ENCODE measurements around the gene RNF17.

Gene RNF17

DNA sequence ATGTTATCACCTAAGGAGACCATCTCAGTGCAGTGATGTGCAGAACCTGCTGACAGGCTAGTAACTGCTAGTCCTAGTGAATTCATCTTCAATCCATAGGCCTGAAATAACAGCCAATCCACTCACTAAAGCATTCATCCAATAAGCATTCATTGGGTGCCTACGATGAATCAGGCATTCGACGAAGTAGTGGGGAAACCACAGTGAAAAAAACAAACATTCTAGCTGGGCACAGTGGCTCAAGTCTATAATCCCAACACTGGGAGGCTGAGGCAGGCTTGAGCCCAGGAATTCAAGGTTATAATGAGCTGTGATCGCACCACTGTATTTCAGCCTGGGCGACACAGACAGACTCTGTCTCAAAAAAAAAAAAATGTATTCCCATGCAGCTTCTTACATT lies 135.6 kb downstream of the RNF17 start:
- no peak for DNase-seq (ENCODE audit: low spot score)

DNA sequence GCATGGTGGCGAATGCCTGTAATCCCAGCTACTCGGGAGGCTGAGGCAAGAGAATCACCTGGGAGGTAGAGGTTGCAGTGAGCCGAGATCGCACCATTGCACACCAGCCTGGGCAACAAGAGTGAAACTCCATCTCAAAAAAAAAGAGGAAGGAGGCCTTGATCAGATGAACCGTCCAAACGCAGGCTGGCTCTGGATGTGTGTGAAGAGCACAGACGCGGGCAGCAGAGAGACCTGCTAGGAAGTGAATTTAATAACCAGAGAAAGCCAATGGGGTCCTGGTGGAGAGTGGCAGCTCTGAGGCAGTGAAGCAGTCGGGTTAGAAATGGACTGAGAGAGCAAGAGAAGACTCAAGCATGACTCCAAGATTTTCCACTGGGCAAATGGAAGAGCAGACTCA lies 136.5 kb downstream of the RNF17 start:
- DNase-seq (ENCODE audit: low spot score) = no peak

DNA sequence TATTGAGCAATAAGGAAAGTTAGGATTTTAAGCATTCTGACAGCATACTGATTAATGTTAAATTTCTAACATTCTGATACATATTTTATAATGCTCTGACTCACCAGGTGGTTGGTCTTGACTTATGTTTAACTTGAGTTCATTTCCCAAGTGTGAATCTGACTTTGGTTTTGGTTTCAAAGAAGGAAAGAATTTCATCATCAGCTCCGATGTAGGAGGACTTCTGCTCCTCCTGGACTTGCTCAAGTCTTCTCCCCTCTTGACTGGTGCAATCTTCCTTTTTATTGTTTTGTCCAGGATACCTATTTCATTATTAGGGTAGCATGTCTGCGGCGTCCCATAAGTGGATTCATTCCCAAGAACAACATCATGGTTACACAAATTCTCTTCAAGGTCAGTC lies 141.3 kb downstream of the RNF17 start:
- DNase-seq (ENCODE audit: low spot score) = no peak

DNA sequence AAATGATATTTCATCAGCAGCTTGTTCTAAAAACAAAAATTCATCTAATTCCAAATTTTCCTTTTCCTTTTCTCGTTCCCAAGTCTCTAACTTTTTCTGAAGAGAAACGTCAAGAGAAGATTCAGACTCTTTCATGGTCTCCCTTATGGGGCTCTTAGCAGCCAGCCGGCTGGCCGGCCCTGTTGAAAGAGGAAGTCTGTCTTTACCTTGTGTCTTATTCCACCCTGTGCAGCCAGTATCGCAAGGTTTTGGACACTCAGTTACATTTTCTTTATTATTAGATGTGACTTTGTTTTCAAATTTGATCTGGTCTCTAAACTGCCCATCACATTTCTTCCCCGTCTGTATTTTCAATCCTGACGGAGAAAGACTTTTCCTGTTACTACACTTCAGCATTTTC lies 142.3 kb downstream of the RNF17 start:
- DNase-seq (ENCODE audit: low spot score) = no peak

DNA sequence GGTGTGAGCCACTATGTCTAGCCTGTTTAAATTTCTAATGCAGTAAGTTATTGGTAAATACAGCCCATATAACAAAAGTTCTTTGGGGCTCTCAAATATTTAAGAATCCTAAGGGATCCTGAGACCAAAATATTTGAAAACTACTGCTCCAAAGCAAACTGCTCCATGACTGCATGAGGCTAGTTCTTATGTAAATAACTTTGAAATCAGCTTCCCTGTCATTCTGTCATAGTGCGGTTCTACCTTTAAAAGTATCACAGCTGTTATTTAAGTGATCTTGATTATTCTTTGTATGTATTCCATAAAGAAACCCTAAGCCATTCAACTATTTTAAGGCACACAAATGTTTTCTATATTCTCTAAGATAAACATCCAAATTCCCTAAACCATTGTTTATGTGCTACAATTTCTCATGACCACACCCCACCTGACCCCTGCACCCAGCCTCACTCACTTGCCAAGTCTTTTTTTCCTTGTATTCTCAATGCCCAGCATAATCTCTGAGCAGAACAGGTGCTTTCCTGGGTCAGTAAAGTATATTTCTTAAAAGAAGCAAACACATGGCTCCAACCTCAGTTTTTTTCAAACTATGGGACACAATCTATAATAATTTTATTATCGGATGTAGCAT lies 146.6 kb downstream of the RNF17 start:
- no peak for DNase-seq (ENCODE audit: low spot score)

DNA sequence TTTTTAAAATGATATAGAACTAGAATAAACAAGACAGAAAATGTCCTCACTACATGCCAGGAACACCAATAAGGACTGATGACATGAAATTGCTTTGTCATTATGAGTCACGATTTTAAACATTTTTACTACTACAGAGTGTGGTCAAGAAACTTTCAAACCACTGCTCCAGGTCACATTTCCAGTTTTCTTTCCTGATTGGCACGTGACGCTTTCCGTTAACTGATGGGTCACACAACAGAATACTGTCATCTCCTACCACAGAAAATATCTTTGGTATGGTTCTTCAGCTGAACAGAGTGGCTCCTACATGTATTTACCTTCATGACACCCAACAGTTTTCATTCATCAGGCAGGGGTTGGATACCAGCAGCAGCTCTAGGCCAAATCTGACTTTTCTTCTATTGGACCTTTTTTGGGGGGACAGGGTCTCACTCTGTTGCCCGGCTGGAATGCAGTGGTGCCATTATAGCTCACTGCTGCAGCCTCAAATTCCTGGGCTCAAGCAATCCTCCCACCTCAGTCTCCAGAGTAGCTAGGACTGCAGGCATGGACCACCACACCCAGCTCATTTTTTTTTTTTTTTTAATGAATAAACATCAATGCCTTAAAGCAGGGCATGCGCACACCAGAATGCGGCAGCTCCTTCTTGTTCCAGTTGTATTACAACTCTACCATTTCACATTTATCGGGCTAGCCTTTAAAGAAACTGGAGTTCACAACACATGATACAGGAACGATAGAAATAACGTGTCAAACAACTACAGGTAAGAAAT lies 147.4 kb downstream of the RNF17 start:
- peak; percentile 60 for DNase-seq (ENCODE audit: low spot score)

DNA sequence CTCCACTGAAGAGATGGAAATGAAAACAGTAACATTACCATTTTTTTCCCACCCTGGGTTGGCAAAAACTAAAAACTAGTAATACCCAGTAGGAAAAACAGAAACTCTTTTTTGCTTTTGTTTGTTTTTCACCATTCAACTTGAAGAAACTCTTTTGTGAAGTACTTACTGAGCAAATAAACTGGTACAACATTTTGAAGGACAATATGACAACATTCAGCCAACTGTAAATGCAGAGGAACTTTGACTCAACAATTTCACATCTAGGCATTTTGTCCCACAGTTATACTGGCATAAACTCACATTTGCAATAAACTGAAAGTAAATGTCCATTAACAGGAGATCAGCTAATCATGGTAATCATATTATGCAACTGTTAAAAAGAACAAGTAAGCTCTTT lies 152.5 kb downstream of the RNF17 start:
- DNase-seq (ENCODE audit: low spot score) = no peak

DNA sequence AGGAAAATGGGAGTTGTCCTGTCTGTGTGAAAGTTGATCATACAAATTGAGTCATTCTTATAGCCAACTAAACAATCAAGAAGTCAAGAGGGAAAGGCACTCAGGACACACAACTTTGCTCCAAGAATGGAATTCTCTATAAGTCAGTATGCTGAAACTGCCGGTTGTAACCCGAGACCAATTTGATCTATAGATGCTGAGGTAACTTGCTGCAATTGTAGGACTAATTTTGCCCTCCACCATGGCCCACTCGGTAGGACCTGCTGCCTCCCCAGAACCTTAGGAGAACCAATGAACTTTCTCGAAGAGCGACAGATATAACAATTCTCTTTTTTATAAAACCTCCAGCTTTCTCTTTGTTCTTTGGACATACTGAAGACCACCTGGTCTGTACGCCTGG lies 157.0 kb downstream of the RNF17 start:
- no peak for DNase-seq (ENCODE audit: low spot score)

DNA sequence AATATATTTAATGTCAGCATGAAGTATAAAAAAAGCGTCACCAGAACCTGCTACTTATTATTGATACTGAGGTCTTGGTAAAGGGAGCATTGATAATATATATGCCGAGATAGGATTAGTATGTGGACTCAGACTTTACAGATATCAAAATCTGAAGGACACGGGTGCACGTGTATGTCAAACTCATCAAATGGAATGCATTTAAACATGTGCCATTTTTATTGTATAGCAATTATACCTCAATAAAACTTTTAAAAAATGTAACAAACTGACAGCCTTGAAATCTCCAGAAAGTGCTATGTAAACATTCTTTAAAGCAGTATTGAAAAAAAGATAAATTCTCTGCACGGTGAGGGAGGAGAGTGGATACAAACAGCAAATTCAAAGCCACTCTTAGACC lies 157.9 kb downstream of the RNF17 start:
- no peak for DNase-seq (ENCODE audit: low spot score)

DNA sequence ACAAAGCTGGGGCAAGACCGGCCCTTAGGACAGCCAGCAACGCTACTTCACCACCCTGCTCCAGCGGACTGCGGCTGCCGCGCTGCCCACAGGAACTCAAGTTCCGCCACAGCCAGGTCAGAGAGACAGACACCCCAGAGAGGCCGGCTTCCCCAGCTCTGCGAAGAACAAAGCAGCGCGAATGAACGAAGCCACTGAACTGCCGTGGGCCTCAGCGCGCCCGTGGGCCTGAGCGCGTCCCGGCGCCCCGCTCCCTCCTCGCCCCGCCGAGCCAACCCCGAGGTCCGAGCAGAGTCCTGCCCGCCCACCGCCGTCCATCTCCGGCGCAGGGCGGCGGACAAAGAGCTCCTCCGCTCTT lies 158.4 kb downstream of the RNF17 start:
- peak; percentile 9 for DNase-seq (ENCODE audit: low spot score)

DNA sequence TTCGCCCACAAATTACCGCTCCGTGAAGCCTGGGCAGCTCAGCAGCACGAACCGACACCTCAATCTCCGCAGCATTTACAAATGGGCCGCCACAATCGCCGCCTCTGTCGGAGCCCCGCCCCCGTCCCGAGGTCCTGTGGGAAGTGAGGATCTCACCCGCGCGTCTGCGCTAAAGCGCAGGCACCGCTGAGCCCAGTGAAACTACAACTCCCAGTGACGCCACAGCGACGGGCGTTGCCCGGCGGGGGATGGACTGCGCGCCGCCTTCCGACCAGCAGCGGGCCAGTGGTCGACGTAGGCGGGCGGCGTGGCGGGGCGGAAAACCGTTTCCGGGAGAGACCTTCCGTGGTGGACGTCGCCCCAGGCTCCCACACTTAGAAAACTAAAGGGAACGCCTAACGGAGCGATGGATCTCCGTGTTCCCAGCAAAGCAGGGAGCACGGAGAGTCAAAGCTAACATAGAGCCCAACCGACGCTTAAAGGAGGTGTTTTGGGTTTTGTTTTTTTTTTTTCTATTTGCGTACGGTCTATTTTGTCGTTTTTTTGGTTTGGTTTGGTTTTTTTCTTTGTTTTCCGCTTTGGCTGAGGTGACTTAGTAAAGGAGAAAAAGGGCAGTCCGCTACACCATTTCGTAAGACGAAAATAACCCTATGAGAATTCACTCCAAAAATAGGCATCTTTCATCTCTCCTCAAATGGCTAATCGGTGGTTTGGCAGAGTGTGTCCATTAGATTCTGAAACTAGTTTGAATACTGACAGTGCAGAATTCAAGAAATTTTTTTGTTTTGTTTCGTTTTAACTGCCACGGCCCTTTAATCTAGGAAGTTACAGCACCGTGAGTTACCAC lies 159.0 kb downstream of the RNF17 start:
- DNase-seq (ENCODE audit: low spot score) = peak; percentile 98

DNA sequence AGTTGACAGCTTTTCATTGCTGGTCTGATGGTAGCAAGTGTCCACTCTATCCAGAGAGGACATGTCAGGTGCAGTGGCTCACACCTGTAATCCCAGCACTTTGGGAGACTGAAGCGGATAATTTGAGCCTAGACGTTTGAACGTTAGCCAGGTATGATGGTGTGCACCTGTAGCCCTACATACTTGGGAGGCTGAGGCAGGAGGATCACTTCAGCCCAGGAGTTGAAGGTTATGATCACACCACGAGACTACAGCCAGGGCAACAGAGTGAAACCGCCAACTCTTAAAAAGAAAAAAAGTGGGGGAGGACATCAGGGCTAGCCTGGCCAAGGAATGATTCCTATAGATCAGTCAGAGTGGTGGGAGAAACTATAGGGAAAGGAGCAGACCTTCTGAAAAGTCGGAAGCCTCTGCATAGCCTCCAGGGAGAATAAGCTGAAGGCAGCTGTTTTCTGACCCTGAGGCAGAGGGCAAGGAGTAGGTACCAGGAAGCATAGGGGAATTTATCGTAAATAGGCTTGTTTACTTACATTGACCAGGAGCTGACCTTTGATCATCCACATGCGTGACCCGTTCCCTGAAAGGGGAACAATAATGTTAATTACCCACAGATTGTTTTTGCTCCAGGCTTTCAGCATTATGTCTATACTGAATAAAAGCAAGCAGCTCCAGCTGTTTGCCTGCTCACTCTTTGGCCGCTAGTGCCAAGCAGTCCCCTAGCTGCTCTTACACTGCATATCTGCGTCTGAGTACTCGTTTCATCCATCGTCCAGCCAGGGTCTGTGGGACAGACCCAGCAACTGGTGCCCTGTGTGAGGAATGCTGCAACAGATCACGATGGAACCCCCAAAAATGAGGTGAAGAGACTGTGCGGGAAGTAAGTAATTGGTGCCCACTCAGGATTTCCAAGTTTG lies 161.6 kb downstream of the RNF17 start:
- no peak for DNase-seq (ENCODE audit: low spot score)

DNA sequence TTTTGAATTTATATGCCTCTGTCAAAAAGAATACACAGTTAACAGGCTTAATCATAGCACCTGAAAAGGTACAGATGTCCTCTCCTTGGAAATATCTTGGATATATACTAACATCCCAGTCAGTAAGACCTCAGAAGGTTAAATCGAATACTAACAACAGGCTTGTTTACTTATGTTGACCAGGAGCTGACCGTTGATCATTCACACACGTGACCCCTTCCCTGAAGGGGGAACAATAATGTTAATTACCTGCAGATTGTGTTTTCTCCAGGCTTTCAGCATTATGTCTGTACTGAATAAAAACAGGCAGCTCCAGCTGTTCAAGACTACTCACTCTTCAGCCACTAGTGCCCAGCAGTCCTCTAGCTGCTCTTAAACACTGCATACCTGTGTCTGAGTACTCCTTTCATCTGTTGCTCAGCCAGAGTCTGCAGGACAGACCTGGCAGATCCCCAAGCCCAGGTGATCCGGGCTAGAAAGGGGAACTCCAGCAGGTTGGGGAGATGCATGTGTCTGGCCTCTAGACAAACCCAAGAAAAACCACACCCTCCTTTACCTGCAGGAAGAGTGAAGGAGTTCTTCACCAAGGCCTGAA lies 163.9 kb downstream of the RNF17 start:
- no peak for DNase-seq (ENCODE audit: low spot score)

DNA sequence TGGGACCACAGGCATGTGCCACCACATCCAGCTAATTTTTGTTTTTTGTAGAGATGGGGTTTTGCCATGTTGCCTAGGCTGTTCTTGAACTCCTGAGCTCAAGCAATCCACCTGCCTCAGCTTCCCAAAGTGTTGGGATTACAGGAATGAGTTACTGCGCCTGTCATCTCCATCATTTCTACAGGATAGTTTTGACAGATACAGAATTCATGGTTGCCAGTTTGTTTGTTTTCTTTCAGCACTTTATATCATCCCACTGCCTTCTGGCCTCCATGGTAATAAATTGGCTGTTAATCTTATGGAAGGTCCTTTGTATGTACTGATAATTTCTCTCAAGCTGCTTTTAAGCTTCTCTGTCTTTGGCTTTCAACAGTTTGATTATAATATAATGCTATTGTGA lies 165.2 kb downstream of the RNF17 start:
- no peak for DNase-seq (ENCODE audit: low spot score)

Data from activated CD4-positive, alpha-beta T cell treated with anti-CD3 and anti-CD28 coated beads, Interleukin-2, Interleukin-4, amounts not matched to agents 100 ng/mL and 50 ng/mL, durations not matched to agents 16 hours and 8 hours (primary cell).